Nephron progenitor cell (in vitro differentiated cells): ENCODE measurements around the gene PRKRIP1.

Experiments used
- DNase-seq: peaks from one replicate; pipeline ENCODE4 v3.0.0; 2021
- H3K27ac Mint-ChIP-seq: 2 replicates; pipeline ENCODE4 v1.8.0; 2021; ENCODE audit warnings: mild to moderate bottlenecking, moderate library complexity, mixed read lengths
- H3K27me3 Mint-ChIP-seq: 2 replicates; pipeline ENCODE4 v1.8.0; 2021; ENCODE audit warnings: mild to moderate bottlenecking, low read depth, mixed read lengths; ENCODE audit not compliant: poor library complexity
- H3K36me3 Mint-ChIP-seq: 2 replicates; pipeline ENCODE4 v1.8.0; 2021; ENCODE audit warnings: low read depth, mixed read lengths
- H3K4me1 Mint-ChIP-seq: 2 replicates; pipeline ENCODE4 v1.8.0; 2021; ENCODE audit warnings: mixed read lengths
- H3K4me3 Mint-ChIP-seq: 2 replicates; pipeline ENCODE4 v1.8.0; 2021; ENCODE audit warnings: mild to moderate bottlenecking, moderate library complexity, mixed read lengths
- H3K9me3 Mint-ChIP-seq: 2 replicates; pipeline ENCODE4 v1.8.0; 2021; ENCODE audit warnings: mild to moderate bottlenecking, moderate library complexity, mixed read lengths
- TF ChIP-seq, protein P1 (sequence below): fragments of 200-600 bp; sonication (generic); IDR thresholded peaks from 2 replicates; pipeline ENCODE4 v1.5.0; 2021; ENCODE audit warnings: antibody characterized with exemption

The PRKRIP1 gene

GRCh38 chr7:102434039-102434486 is 37.9 kb downstream of the PRKRIP1 start:
- Mint-ChIP-seq H3K4me3 (peak overlapping the region; percentile 90), H3K27ac (no peak overlapping the region), H3K4me1 (peaks cover 49% of the 10 kb centered on the region), H3K36me3 (peaks cover 10% of the 10 kb centered on the region), H3K27me3 (no peaks in the 10 kb centered on the region), H3K9me3 (no peaks in the 10 kb centered on the region)
- TF ChIP-seq, protein P1, sequence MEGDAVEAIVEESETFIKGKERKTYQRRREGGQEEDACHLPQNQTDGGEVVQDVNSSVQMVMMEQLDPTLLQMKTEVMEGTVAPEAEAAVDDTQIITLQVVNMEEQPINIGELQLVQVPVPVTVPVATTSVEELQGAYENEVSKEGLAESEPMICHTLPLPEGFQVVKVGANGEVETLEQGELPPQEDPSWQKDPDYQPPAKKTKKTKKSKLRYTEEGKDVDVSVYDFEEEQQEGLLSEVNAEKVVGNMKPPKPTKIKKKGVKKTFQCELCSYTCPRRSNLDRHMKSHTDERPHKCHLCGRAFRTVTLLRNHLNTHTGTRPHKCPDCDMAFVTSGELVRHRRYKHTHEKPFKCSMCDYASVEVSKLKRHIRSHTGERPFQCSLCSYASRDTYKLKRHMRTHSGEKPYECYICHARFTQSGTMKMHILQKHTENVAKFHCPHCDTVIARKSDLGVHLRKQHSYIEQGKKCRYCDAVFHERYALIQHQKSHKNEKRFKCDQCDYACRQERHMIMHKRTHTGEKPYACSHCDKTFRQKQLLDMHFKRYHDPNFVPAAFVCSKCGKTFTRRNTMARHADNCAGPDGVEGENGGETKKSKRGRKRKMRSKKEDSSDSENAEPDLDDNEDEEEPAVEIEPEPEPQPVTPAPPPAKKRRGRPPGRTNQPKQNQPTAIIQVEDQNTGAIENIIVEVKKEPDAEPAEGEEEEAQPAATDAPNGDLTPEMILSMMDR = no peak
- no peak for DNase-seq

- H3K27ac Mint-ChIP-seq = peak overlapping the region; percentile 45
- no peaks in the 10 kb centered on the region for H3K27me3 Mint-ChIP-seq
- no peak for DNase-seq
- H3K4me1 Mint-ChIP-seq = peaks cover 35% of the 10 kb centered on the region
- TF ChIP-seq, protein P1 = no peak
- peak overlapping the region; percentile 4 for H3K4me3 Mint-ChIP-seq
- peaks cover 14% of the 10 kb centered on the region for H3K36me3 Mint-ChIP-seq
- H3K9me3 Mint-ChIP-seq = no peaks in the 10 kb centered on the region
Measured at GRCh38 chr7:102436118-102436517, 40.0 kb downstream of the PRKRIP1 start.

GRCh38 chr7:102439963-102440795 is 44.0 kb downstream of the PRKRIP1 start:
- no peak overlapping the region for H3K27ac Mint-ChIP-seq
- TF ChIP-seq, protein P1 = no peak
- H3K4me1 Mint-ChIP-seq = peaks cover 17% of the 10 kb centered on the region
- H3K9me3 Mint-ChIP-seq = no peaks in the 10 kb centered on the region
- DNase-seq = no peak
- H3K36me3 Mint-ChIP-seq = peaks cover 38% of the 10 kb centered on the region
- H3K27me3 Mint-ChIP-seq = no peaks in the 10 kb centered on the region
- no peak overlapping the region for H3K4me3 Mint-ChIP-seq

GRCh38 chr7:102444961-102445673 is 49.0 kb downstream of the PRKRIP1 start:
- peak overlapping the region; percentile 78 for H3K27ac Mint-ChIP-seq
- TF ChIP-seq, protein P1 = no peak

GRCh38 chr7:102445674-102446071 is 49.5 kb downstream of the PRKRIP1 start:
- no peaks in the 10 kb centered on the region for H3K27me3 Mint-ChIP-seq
- peaks cover 30% of the 10 kb centered on the region for H3K36me3 Mint-ChIP-seq
- DNase-seq = no peak
- H3K4me1 Mint-ChIP-seq = peaks cover 6% of the 10 kb centered on the region
- no peaks in the 10 kb centered on the region for H3K9me3 Mint-ChIP-seq
- H3K4me3 Mint-ChIP-seq = no peak overlapping the region
- TF ChIP-seq, protein P1 = no peak
- H3K27ac Mint-ChIP-seq = peak overlapping the region; percentile 41

More at GRCh38 chr7:102444961-102445673, 49.0 kb downstream of the PRKRIP1 start:
- no peak overlapping the region for H3K4me3 Mint-ChIP-seq
- DNase-seq = no peak
- peaks cover 30% of the 10 kb centered on the region for H3K36me3 Mint-ChIP-seq
- no peaks in the 10 kb centered on the region for H3K27me3 Mint-ChIP-seq
- no peaks in the 10 kb centered on the region for H3K9me3 Mint-ChIP-seq
- H3K4me1 Mint-ChIP-seq = peaks cover 6% of the 10 kb centered on the region
